Fibroblast of the conjunctiva (primary cell): Measurements from ENCODE around the gene PLB1.
A peak's percentile ranks its signal among the peaks of the same experiment; 100 is the strongest.
"Not testable (repeated sequence)": the region's sequence is repeated elsewhere in the genome, so short reads cannot be mapped to it uniquely, and the experiment has no call there.

Experiments
- DNase-seq: peaks from one replicate; pipeline ENCODE4 v3.0.0-alpha.2; 2010; ENCODE audit warnings: low read depth

PLB1 gene

GRCh38 chr2:28648671-28649395 lies 153.0 kb downstream of the PLB1 start:
- no peak for DNase-seq

GRCh38 chr2:28649481-28650265 lies 153.8 kb downstream of the PLB1 start:
- no peak for DNase-seq

DNA sequence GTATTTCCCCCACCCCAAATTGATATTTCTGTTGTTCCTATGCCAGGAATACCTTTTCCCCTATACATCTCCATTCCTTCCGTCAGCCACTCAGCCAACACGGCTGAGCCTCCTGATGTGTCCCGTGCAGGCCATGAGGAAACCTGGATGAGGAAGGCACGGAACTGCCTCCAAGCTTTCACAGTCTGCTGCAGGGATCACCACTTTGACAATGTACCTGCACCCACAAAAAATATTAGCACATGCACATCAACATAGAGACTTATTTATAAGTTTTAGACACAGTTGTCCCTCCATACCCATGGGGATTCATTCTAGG lies 154.4 kb downstream of the PLB1 start:
- DNase-seq, result no peak

DNA sequence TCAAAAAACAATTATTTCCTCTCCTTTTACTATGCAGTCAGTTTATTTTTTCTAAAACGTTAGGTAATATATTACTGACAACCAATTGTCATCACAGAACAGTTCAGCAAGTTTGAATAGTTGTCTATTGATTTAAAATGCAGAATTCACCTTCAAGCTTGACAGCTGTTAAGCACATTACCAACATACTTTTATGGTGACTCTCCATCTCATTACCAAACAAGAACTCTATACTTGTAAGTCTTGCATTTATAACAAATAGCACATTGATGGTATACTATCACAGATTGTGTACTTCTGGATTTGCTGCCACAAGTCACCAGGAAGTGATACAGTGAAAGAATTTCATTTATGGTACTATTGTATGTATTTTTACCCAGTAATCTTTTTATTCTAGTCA lies 156.4 kb downstream of the PLB1 start:
- no peak for DNase-seq

DNA sequence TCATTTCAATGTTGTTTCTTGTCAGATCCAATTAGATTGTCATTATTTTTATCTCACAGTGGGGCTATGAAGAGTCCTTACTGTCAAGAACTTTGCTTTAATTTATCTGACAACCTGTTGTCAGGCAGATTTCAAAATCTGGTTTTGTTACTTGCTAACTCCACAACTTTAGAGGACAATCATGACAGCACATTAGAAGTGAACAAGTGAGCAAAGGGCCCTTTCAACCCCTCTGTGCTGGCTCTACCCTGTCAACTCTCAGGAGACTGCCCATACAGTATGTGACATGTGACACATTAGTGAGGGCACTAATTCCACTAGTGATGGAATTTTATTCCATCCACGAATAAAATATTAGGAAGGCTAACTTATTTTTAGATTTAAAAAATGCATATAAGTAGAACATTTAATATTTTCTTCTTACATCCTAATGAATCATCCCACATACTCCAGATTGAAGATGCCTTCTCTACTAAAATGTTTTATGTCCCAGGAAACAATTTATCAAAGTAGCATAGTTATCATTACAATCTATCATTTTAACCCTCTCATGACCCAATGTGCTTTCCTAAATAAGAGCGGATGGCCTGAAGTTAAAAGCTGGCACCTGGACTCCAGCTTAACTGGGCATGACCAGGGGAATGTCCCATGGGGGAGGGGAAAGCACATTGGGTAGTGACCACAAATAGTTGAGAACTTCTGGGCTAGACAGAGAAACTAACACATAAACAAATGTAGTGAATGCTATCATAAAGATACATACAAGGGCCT lies 158.2 kb downstream of the PLB1 start:
- DNase-seq, result no peak

DNA sequence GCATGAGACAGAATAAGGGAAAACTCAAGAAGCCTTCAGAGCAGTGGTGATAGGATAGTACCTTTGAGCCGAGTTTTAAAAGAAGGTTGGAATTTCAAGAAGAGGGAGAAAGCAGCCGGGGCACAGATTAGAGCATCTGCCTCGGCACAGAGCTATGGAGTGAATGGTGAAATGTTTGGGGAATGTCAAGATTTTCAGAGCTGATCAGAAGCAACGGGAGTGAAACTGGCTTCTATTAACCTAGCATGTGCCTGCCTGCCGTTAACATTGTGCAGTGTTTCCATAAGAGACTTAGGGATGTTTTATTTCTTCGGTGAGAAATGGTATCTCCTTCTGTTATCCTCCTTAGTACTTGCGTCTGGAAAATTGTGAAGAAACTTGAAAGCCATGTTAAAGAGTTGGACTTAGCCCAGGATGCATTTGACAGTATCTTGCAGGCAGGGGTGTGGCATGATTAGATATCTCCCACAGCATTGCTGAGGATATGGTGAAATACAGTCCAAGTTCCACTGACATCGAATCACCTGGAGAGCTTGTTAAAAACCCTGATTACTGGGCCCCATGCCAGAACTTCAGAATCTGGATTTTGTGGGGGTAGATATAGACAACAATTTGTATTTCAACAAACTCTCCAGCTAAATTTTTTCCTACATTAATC lies 158.9 kb downstream of the PLB1 start:
- DNase-seq, result no peak

GRCh38 chr2:28656937-28657615 lies 161.2 kb downstream of the PLB1 start:
- no peak for DNase-seq

DNA sequence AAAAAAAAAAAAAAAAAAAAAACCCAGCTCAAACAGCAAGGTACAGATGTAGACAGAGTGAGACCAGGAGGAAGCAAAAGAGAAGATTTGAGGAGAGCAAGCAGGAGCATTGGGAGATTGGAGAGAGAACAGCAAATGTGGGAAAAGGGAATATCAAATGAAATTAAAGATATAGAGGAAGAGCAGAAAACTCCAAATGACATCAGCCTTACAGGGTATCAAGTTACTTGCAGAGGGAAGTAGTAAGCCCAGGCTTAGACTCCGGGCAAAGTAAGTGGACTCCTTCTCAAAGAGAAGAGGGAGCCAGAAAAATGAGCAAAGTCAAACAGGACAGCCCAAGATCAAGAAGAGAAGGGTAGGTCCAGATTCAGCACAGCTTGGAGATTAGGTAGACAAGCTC lies 162.5 kb downstream of the PLB1 start:
- DNase-seq, result peak; percentile 63

DNA sequence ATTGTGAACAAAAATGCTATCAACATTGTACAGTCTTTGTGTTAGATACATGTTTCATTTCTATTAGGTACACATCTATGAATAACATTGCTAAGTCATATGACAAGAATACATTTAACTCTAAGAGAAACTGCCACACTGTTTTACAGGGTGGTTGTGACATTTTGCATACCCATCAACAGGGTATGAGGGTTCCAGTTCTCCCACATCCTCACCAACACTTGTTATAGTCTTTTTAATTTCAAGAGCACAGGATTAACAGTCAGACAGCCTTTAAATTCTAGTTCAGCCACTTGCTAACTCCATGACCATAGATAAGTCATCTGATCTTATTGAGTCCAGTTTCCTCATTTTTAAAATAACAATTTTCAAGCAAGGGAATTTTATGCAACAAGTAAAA lies 163.3 kb downstream of the PLB1 start:
- no peak for DNase-seq

- peak; percentile 90 for DNase-seq
Measured at GRCh38 chr2:28661589-28662001, 165.7 kb downstream of the PLB1 start.

- no peak for DNase-seq
Measured at GRCh38 chr2:28662044-28662443, 166.2 kb downstream of the PLB1 start.

GRCh38 chr2:28662468-28663181 lies 166.8 kb downstream of the PLB1 start:
- DNase-seq, result no peak

DNA sequence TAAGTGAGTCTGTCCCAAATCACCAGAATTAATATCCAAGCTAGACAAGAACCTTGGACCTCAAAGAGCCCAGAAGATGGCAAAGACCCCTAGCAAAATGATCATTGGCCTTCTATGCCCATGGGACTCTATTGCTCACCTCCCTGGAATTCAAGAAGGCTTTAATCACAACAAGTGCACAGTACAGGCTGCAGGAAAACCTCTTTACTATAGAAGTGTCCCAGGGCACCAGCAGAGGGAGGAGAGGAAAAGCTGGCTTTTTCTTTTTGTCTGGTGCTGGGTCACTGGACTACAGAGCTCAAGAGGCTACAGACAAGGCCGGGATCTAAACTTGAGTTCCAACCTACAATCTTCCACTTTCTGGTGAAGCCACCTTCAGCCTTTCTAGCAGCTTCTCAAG lies 167.5 kb downstream of the PLB1 start:
- peak; percentile 43 for DNase-seq

DNA sequence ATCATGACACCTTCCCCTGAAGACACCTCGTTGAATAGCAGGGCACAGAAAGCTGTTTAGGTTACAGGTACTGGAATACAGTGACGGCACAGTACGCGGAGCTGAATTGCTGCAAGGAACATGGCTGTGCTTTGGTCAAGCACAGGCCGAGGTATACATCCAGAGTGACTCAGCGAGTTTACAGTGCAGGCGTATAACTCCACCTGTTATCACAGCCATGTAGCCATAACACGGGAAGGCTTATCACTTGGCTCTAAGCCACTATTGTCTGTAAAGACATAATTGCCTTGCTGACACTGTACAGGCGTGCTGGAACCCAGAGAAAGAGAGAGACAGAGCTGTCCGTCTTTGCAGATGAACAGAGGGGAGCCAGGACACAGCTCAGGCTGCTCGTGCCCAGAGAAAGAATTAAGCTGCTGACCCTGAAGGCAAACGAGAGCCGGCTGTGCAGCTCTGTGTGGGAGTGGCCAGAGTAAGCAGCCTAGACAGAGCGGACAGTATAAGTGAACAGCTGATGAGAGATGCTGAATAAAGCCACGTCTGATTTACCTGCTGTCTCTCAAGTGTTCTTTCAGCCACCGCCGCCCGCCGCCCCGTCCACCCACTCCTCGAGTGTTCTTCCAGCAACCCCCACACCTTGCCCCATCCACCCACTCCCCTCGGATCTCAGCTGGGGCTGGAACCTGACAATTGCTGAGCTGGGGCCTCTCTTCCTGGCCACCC lies 168.4 kb downstream of the PLB1 start:
- DNase-seq, result peak; percentile 55

GRCh38 chr2:28665041-28665704 lies 169.3 kb downstream of the PLB1 start:
- DNase-seq, result peak; percentile 94

DNA sequence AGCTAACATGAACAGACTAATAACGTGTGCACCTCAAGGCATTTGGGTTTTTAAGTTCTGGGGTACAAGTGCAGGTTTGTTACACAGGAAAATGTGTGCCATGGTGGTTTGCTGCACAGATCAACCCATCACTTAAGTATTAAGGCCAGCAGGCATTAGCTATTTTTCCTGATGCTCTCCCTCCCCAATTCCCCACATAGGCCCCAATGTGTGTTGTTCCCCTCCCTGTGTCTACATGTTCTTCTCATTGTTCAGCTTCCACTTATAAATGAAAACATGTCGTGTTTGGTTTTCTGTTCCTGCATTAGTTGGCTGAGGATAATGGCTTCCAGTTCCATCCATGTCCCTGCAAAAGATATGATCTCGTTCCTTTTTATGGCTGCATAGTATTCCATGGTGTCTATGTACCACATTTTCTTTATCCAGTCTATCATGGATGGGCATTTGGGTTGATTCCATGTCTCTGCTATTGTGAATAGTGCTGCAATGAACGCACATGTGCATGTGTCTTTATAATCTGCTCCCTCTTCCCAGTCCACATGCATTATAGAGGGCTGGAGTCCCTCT lies 170.0 kb downstream of the PLB1 start:
- DNase-seq, result not testable (repeated sequence)

DNA sequence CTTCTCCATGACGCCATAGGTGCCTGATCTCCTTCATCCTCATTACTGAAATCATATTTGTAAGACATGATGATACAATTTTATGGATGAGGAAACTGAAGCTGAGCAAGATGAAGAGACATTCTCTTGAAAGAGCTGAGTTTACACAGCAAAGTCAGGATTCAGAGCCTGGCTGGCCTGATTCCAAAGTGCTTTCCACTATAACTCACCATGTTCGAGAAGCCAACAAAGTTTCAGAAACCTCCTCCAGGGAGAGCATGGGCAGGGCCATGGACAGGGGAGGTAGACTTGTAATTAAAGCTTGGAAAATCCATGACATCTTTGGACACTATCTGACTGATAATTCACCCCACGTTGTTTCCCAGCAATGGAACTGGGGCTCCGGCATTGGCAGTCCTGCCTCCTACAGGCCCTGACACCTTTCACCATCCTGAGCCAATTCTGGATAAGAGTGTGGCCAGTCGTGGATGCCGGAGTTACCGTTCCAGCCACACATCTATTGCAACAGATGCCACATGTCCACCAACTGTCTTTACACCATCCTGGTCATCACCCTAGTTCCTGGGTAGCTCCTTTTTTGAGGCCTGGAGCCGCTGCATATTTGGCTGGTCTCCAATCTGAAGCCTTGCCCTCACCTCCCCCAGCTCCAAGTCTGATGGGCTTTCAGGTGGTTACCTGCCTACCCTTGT lies 170.8 kb downstream of the PLB1 start:
- no peak for DNase-seq

DNA sequence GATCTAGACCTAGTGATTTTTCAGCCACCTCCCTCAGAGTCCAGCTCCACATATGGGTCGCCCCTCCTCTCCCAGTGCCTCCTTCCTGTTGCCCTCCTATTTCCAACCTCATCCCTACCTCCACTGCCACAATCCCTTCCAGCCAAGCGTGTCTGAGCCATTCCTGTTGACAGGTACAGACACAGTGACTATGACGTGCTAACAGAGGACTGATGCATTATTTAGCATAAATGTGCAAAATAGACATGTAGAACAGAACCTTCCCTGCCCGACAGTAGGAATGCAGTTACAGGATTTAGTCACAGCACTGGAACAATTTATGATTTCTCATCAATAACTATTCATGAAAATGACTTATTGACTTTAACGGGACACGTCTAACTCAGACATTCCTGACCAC lies 171.4 kb downstream of the PLB1 start:
- no peak for DNase-seq
